A549 (cell line): ENCODE measurements around the gene ARHGEF6.

ENCODE experiments used
- CTCF ChIP-seq: fragments of >200 bp; sonication (Bioruptor Twin); formaldehyde crosslinking; IDR thresholded peaks from 3 replicates; pipeline ENCODE4 v1.5.1; 2016
- E2F6 ChIP-seq: IDR thresholded peaks from 2 replicates; pipeline ENCODE4 v1.6.1; 2012; ENCODE audit warnings: low read depth, borderline replicate concordance
- ELK1 ChIP-seq: fragments of 150-350 bp; IDR thresholded peaks from 2 replicates; pipeline ENCODE4 v1.6.1; 2014; ENCODE audit warnings: low read depth, mild to moderate bottlenecking, low read length
- POLR2A ChIP-seq: IDR thresholded peaks from 2 replicates; pipeline ENCODE4 v1.6.1; 2012; ENCODE audit warnings: mild to moderate bottlenecking, low read length
- POLR2AphosphoS2 ChIP-seq: conservative IDR thresholded peaks from 2 replicates; pipeline ENCODE4 v1.6.1; 2012; ENCODE audit warnings: low read length, improper control_type of control experiment, inconsistent platforms
- REST ChIP-seq: fragments of 200-600 bp; sonication (generic); IDR thresholded peaks from 2 replicates; pipeline ENCODE4 v1.6.1; 2016; ENCODE audit warnings: antibody characterized with exemption, mild to moderate bottlenecking, moderate library complexity

- TF ChIP-seq E2F6: no peak
- no peak for TF ChIP-seq CTCF
- no peak for TF ChIP-seq POLR2AphosphoS2
- no peak for TF ChIP-seq REST
- no peak for TF ChIP-seq POLR2A
- no peak for TF ChIP-seq ELK1
Measured at GRCh38 chrX:136687457-136687856, 93.3 kb downstream of the ARHGEF6 start.
